ENCODE measurements around the gene MYBBP1A. TPM values are rescaled to one million over a fixed set of nuclear protein-coding genes. Genes with fewer than 3 reads are reported as not detected.

The MYBBP1A gene
- total RNA-seq, 2 experiments from 2014 or later = 58.0 to 58.2 TPM

- POLR2A ChIA-PET = no interaction called here
These were observed 35.8 kb downstream of the MYBBP1A start for GRCh38 chr17:4519361-4519788.

GRCh38 chr17:4518901-4519300, 36.3 kb downstream of the MYBBP1A start:
- Histone ChIP-seq H3K27me3 (ENCODE audit: control insufficient read depth in 1 of 2, insufficient read depth in 2 of 2, low read length in 2 of 2) (no peaks in the 10 kb centered on the region), H3K27ac (ENCODE audit: low read depth in 1 of 2, low read length in 2 of 2) (no peak overlapping the region), H3K36me3 (ENCODE audit: insufficient read depth, low read length) (no peaks in the 10 kb centered on the region), H3K4me3 (ENCODE audit: low read length) (no peak overlapping the region), H3K4me1 (ENCODE audit: insufficient read depth, low read length) (no peaks in the 10 kb centered on the region), H3K9me3 (ENCODE audit: control insufficient read depth in 1 of 2, insufficient read depth in 1 of 2, low read length in 2 of 2) (no peaks in the 10 kb centered on the region)
- Mint-ChIP-seq H3K4me3 (no peak overlapping the region), H3K36me3 (ENCODE audit: low read depth) (no peaks in the 10 kb centered on the region), H3K9me3 (no peaks in the 10 kb centered on the region), H3K27me3 (no peaks in the 10 kb centered on the region), H3K4me1 (ENCODE audit: low read depth) (no peaks in the 10 kb centered on the region), H3K27ac (no peak overlapping the region)
- TF ChIP-seq CTCF (IDR thresholded peaks at IDR 0.05) = no peak
- CTCF ChIA-PET = no interaction called here
- no peak for DNase-seq
- POLR2A ChIA-PET = no interaction called here
- intact Hi-C loops (cut with DNase I, micrococcal nuclease) = no loop called here
- no peak for ATAC-seq (ENCODE audit: poor library complexity)

More at GRCh38 chr17:4519361-4519788, 35.8 kb downstream of the MYBBP1A start:
- Histone ChIP-seq H3K27me3 (ENCODE audit: control insufficient read depth in 1 of 2, insufficient read depth in 2 of 2, low read length in 2 of 2) (no peaks in the 10 kb centered on the region), H3K27ac (ENCODE audit: low read depth in 1 of 2, low read length in 2 of 2) (no peak overlapping the region), H3K4me1 (ENCODE audit: insufficient read depth, low read length) (no peaks in the 10 kb centered on the region), H3K9me3 (ENCODE audit: control insufficient read depth in 1 of 2, insufficient read depth in 1 of 2, low read length in 2 of 2) (no peaks in the 10 kb centered on the region), H3K4me3 (ENCODE audit: low read length) (no peak overlapping the region), H3K36me3 (ENCODE audit: insufficient read depth, low read length) (no peaks in the 10 kb centered on the region)
- no peaks in the 10 kb centered on the region for H3K4me1 Mint-ChIP-seq (ENCODE audit: low read depth)
- intact Hi-C loops (cut with DNase I, micrococcal nuclease) = no loop called here
- H3K36me3 Mint-ChIP-seq (ENCODE audit: low read depth) = no peaks in the 10 kb centered on the region
- DNase-seq (no peak), ATAC-seq (ENCODE audit: poor library complexity) (no peak)
- no peak overlapping the region for H3K27ac Mint-ChIP-seq
- H3K4me3 Mint-ChIP-seq = no peak overlapping the region
- CTCF ChIA-PET = no interaction called here
- H3K9me3 Mint-ChIP-seq = no peaks in the 10 kb centered on the region
- TF ChIP-seq CTCF (IDR thresholded peaks at IDR 0.05) = no peak
- H3K27me3 Mint-ChIP-seq = no peaks in the 10 kb centered on the region

- no peak for DNase-seq
- H3K36me3 ChIP-seq (ENCODE audit: insufficient read depth, low read length) = no peaks in the 10 kb centered on the region
- Mint-ChIP-seq H3K27ac (no peak overlapping the region), H3K9me3 (no peaks in the 10 kb centered on the region), H3K4me3 (no peak overlapping the region), H3K36me3 (ENCODE audit: low read depth) (no peaks in the 10 kb centered on the region), H3K4me1 (ENCODE audit: low read depth) (no peaks in the 10 kb centered on the region), H3K27me3 (no peaks in the 10 kb centered on the region)
- no peak for ATAC-seq (ENCODE audit: poor library complexity)
- CTCF ChIA-PET = no interaction called here
- POLR2A ChIA-PET = no interaction called here
- H3K27ac ChIP-seq (ENCODE audit: low read depth in 1 of 2, low read length in 2 of 2) = no peak overlapping the region
- H3K4me1 ChIP-seq (ENCODE audit: insufficient read depth, low read length) = no peaks in the 10 kb centered on the region
- H3K4me3 ChIP-seq (ENCODE audit: low read length) = no peak overlapping the region
- no peaks in the 10 kb centered on the region for H3K9me3 ChIP-seq (ENCODE audit: control insufficient read depth in 1 of 2, insufficient read depth in 1 of 2, low read length in 2 of 2)
- TF ChIP-seq CTCF (IDR thresholded peaks at IDR 0.05) = no peak
- intact Hi-C loops (cut with DNase I, micrococcal nuclease) = no loop called here
- H3K27me3 ChIP-seq (ENCODE audit: control insufficient read depth in 1 of 2, insufficient read depth in 2 of 2, low read length in 2 of 2) = no peaks in the 10 kb centered on the region
These were observed 38.4 kb downstream of the MYBBP1A start for GRCh38 chr17:4516735-4517134.
